ENCODE data around the gene PRKCE. TPM values are rescaled to one million over a fixed set of nuclear protein-coding genes. Genes with fewer than 3 reads are reported as not detected.

The PRKCE gene
- total and polyA plus RNA-seq, 2 of the 8 experiments (the other 6 are each of a cell fraction or from before 2014, with no cell fraction given), result 0.54 to 2.1 TPM

DNA sequence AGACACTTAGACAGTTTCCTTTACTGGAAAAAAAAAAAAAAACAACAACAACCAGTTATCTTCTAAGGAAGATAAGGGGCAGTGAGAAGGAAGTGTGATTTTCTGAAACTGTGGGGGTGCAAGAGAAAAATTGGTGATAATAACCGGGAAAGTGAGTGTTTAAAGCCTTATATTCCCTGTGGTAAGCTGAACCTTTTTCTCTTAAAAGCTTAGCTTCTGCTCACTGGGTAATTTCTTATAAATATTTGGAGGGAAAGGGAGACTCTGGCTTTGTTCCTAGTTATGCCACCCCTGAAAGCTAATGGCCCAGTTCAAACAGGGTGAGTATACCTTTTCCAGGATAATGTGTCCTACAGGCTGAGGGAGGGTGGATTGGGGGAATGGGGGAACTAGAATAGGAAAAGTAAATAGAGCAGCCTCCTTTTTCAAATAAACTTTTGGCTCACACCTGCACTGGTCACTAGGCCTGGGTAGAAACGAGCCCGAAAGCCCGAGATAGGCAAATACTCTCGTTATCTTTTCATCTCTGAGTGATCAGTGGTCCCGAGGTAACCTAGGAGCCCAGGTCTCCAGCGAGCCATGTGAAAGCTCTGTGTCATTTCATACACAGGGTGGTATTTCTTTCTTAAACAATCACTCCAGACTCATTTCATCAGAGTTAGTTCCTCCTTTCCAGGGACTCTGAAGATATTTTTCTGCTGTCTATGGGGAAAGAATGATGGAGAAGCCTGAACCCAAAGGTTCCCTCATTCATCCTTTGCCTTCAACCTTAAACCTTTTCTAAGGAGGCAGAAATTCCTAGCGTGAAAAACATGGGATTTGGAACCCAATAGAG is 24.9 kb upstream of the PRKCE start:
- no peak overlapping the region for H2BK120ac ChIP-seq (replicated peaks; ENCODE audit: low read depth, low read length)
- H2BK12ac ChIP-seq (ENCODE audit: low read depth, low read length), result no peak overlapping the region
- no peak overlapping the region for H3K18ac ChIP-seq (ENCODE audit: extremely low read depth, low read length)
- no peak overlapping the region for H2AK5ac ChIP-seq (ENCODE audit: low read depth, low read length)
- no peak overlapping the region for H4K8ac ChIP-seq (ENCODE audit: extremely low read depth, insufficient read depth, low read length)
- no peaks in the 10 kb centered on the region for H3K9me3 ChIP-seq (ENCODE audit: insufficient read depth in 2 of 2, low read depth in 1 of 2, low read length in 1 of 2)
- H3K23me2 ChIP-seq (ENCODE audit: low read depth, low read length), result no peaks in the 10 kb centered on the region
- no peaks in the 10 kb centered on the region for H3K27me3 ChIP-seq (replicated peaks in 1 of 4; ENCODE audit: control insufficient read depth in 3 of 4, extremely low read depth in 1 of 4, insufficient read depth in 3 of 4, low read length in 3 of 4)
- no peak overlapping the region for H2AFZ ChIP-seq (ENCODE audit: low read length)
- no peak overlapping the region for H4K5ac ChIP-seq (ENCODE audit: insufficient read length, low read depth, low read length)
- H3K56ac ChIP-seq (replicated peaks; ENCODE audit: insufficient read length, low read depth, low read length), result no peak overlapping the region
- H3K9ac ChIP-seq (replicated peaks in 1 of 4; ENCODE audit: extremely low read depth in 1 of 4, low read depth in 3 of 4, low read length in 3 of 4), result no peak overlapping the region
- no peaks in the 10 kb centered on the region for H4K20me1 ChIP-seq (replicated peaks in 1 of 2; ENCODE audit: control insufficient read depth in 1 of 2, insufficient read depth in 2 of 2, low read length in 2 of 2)
- H3K4ac ChIP-seq (replicated peaks; ENCODE audit: insufficient read length, low read depth, low read length), result no peak overlapping the region
- no peak overlapping the region for H2BK20ac ChIP-seq (ENCODE audit: low read length)
- ChIA-PET CTCF (ENCODE audit: partially characterized antibody) (interaction anchor here (1.0 to 1.7 kb wide), 4 partner anchors 12 to 317 kb away, joined by 3 to 6 read pairs (median 4); no protein-coding TSS in a partner anchor), POLR2A (ENCODE audit: partially characterized antibody) (interaction anchor here (0.9 to 1.4 kb wide), 3 partner anchors 11 to 16 kb away, joined by 3 to 5 read pairs (median 4); partner anchors contain the start of gene SRBD1)
- H3K14ac ChIP-seq (ENCODE audit: insufficient read length), result no peak overlapping the region
- no peaks in the 10 kb centered on the region for H3K79me2 ChIP-seq (ENCODE audit: control insufficient read depth in 1 of 2, insufficient read depth in 2 of 2, low read length in 2 of 2)
- H2BK15ac ChIP-seq (ENCODE audit: low read length), result no peak overlapping the region
- 90% methylated on average over 8 of the region's 8 CpGs; no CpG with 5 or more reads in 1 of the 2 experiments for WGBS, 2 experiments (ENCODE audit: extremely low coverage in 1 of 2, insufficient coverage in 1 of 2, insufficient read length in 1 of 2, insufficient replicate concordance in 2 of 2, low coverage in 1 of 2, low lambda C conversion rate in 2 of 2, missing lambda C conversion rate in 1 of 2)
- no peaks in the 10 kb centered on the region for H3K79me1 ChIP-seq (ENCODE audit: low read depth, low read length)
- FAIRE-seq (no peak), DNase-seq (ENCODE audit: low read depth in 1 of 2, low spot score in 2 of 2) (no peak)
- no peak overlapping the region for H3K4me2 ChIP-seq (ENCODE audit: insufficient read depth in 1 of 2, low read depth in 2 of 2, low read length in 2 of 2)
- H3K23ac ChIP-seq (ENCODE audit: insufficient read length), result no peak overlapping the region
- no peaks in the 10 kb centered on the region for H3K36me3 ChIP-seq (ENCODE audit: control insufficient read depth in 2 of 4, insufficient read depth in 4 of 4, low read length in 3 of 4)
- no peak overlapping the region for H2BK5ac ChIP-seq (ENCODE audit: low read depth, low read length)
- H3K4me3 ChIP-seq (ENCODE audit: extremely low read depth in 1 of 4, insufficient read depth in 2 of 4, low read depth in 3 of 4, low read length in 4 of 4), result no peak overlapping the region
- H3K4me1 ChIP-seq (replicated peaks in 1 of 4; ENCODE audit: control insufficient read depth in 3 of 4, insufficient read depth in 4 of 4, low read length in 3 of 4), result peaks cover 0 to 6% (median 1%) of the 10 kb centered on the region in 4 experiments; a peak in 2 of 7 replicates
- H4K91ac ChIP-seq (replicated peaks; ENCODE audit: insufficient read length, low read length), result no peak overlapping the region
- no peak overlapping the region for H3K27ac ChIP-seq (ENCODE audit: low read depth, low read length)
- TF ChIP-seq POU5F1 (IDR thresholded peaks at IDR 0.05; ENCODE audit: low read depth, low read length) (no peak), EZH2 (IDR thresholded peaks at IDR 0.05; ENCODE audit: low read depth, low read length, severe bottlenecking) (no peak)
